Neural cell (in vitro differentiated cells): ENCODE measurements around the gene FUBP3. TPM values are rescaled to one million over a fixed set of nuclear protein-coding genes. Genes with fewer than 3 reads are reported as not detected.

ENCODE experiments used
- H2AFZ ChIP-seq: fragments of 200-600, 300-800 bp; sonication (generic), shearing (Covaris generic); 2 replicates; pipeline ENCODE4 v1.6.0; 2014; ENCODE audit warnings: low read depth, mild to moderate bottlenecking, antibody characterized with exemption, low read length, moderate library complexity
- H3F3A ChIP-seq: fragments of 200-600 bp; shearing (Covaris generic); 2 replicates; pipeline ENCODE4 v1.6.1; 2016; ENCODE audit warnings: mild to moderate bottlenecking, moderate library complexity, mixed read lengths, antibody characterized with exemption, low read length; ENCODE audit not compliant: insufficient read depth, poor library complexity, severe bottlenecking
- H3K27ac ChIP-seq: fragments of 200-600, 300-800 bp; sonication (generic), shearing (Covaris generic); 2 replicates; pipeline ENCODE4 v1.5.1; 2014; ENCODE audit warnings: mild to moderate bottlenecking, low read length, moderate library complexity
- H3K27me3 ChIP-seq: fragments of 300-800, 200-600 bp; sonication (generic), shearing (Covaris generic); 2 replicates; pipeline ENCODE4 v1.6.0; 2014; ENCODE audit warnings: mild to moderate bottlenecking, low read depth, low read length, moderate library complexity; ENCODE audit not compliant: insufficient read depth
- H3K36me3 ChIP-seq: fragments of 300-800, 200-600 bp; sonication (generic), shearing (Covaris generic); 2 replicates; pipeline ENCODE4 v1.5.1; 2014; ENCODE audit warnings: mild to moderate bottlenecking, antibody characterized with exemption, low read length, moderate library complexity; ENCODE audit not compliant: insufficient read depth
- H3K4me2 ChIP-seq: fragments of 300-800, 200-600 bp; sonication (generic), shearing (Covaris generic); 2 replicates; pipeline ENCODE4 v1.6.0; 2014; ENCODE audit warnings: mild to moderate bottlenecking, low read length
- H3K4me3 ChIP-seq: fragments of 300-800, 200-600 bp; sonication (generic), shearing (Covaris generic); 2 replicates; pipeline ENCODE4 v1.5.1; 2014; ENCODE audit warnings: mild to moderate bottlenecking, low read length, moderate library complexity
- H3K79me2 ChIP-seq: fragments of 200-600 bp; shearing (Covaris generic); replicated peaks from 2 replicates; pipeline ENCODE4 v1.6.0; 2014; ENCODE audit warnings: mild to moderate bottlenecking, low read length, moderate library complexity; ENCODE audit not compliant: insufficient read depth
- H3K9ac ChIP-seq: fragments of 300-800, 200-600 bp; sonication (generic), shearing (Covaris generic); 2 replicates; pipeline ENCODE4 v1.6.1; 2016; ENCODE audit warnings: mild to moderate bottlenecking, low read length, mixed read lengths
- H3K9me2 ChIP-seq: fragments of 200-600 bp; shearing (Covaris generic); 2 replicates; pipeline ENCODE4 v1.6.1; 2016; ENCODE audit warnings: mild to moderate bottlenecking, low read length, mixed read lengths; ENCODE audit not compliant: insufficient read depth
- H3K9me3 ChIP-seq: fragments of 200-600, 300-800 bp; sonication (generic), shearing (Covaris generic); 2 replicates; pipeline ENCODE4 v1.6.1; 2016; ENCODE audit warnings: mild to moderate bottlenecking, mixed run types, low read length, moderate library complexity, mixed read lengths
- H4K20me1 ChIP-seq: fragments of 200-600 bp; shearing (Covaris generic); 2 replicates; pipeline ENCODE4 v1.6.1; 2016; ENCODE audit warnings: mild to moderate bottlenecking, mixed run types; ENCODE audit not compliant: insufficient read depth
- EP300 ChIP-seq: fragments of 450-650 bp; conservative IDR thresholded peaks from 2 replicates; pipeline ENCODE4 v1.6.1; 2014; ENCODE audit warnings: antibody characterized with exemption, mild to moderate bottlenecking, moderate library complexity; ENCODE audit not compliant: poor library complexity, severe bottlenecking
- EZH2 ChIP-seq: fragments of 200-600, 300-800 bp; shearing (Covaris generic), sonication (generic); IDR thresholded peaks from 2 replicates; pipeline ENCODE4 v1.6.1; 2014; ENCODE audit warnings: antibody characterized with exemption, low read length, borderline replicate concordance, mild to moderate bottlenecking; ENCODE audit not compliant: insufficient read depth, poor library complexity, severe bottlenecking
- MXI1 ChIP-seq: fragments of 450-650 bp; conservative IDR thresholded peaks from 2 replicates; pipeline ENCODE4 v1.6.1; 2014; ENCODE audit warnings: antibody characterized with exemption, mild to moderate bottlenecking; ENCODE audit not compliant: poor library complexity, severe bottlenecking
- POLR2AphosphoS5 ChIP-seq: IDR thresholded peaks from 2 replicates; pipeline ENCODE4 v1.6.1; 2012
- RAD21 ChIP-seq: fragments of 450-650 bp; conservative IDR thresholded peaks from 2 replicates; pipeline ENCODE4 v1.6.1; 2014; ENCODE audit warnings: antibody characterized with exemption, mild to moderate bottlenecking, moderate library complexity
- SMC3 ChIP-seq: fragments of 450-650 bp; conservative IDR thresholded peaks from 2 replicates; pipeline ENCODE4 v1.6.1; 2014; ENCODE audit warnings: antibody characterized with exemption, mild to moderate bottlenecking, moderate library complexity; ENCODE audit not compliant: poor library complexity
- TAF1 ChIP-seq: IDR thresholded peaks from 2 replicates; pipeline ENCODE4 v1.6.1; 2012; ENCODE audit warnings: low read depth
- polyA plus RNA-seq: library from polyadenylated mRNA; depleted of rRNA; stranded (reverse); fragments of >200 nt; gene quantifications from 2 replicates; pipeline ENCODE4 v1.2.3, GENCODE V29; 2014
- TF ChIP-seq, protein P1 (sequence below): IDR thresholded peaks from 2 replicates; pipeline ENCODE4 v1.6.1; 2012; ENCODE audit warnings: borderline replicate concordance
- TF ChIP-seq, protein P2 (sequence below): fragments of 450-650 bp; IDR thresholded peaks from 2 replicates; pipeline ENCODE4 v1.5.1; 2014; ENCODE audit warnings: antibody characterized with exemption, mild to moderate bottlenecking, moderate library complexity; ENCODE audit not compliant: poor library complexity, severe bottlenecking

FUBP3 gene
- polyA plus RNA-seq, 1 donor from 2014 or later: 70.5 TPM

DNA sequence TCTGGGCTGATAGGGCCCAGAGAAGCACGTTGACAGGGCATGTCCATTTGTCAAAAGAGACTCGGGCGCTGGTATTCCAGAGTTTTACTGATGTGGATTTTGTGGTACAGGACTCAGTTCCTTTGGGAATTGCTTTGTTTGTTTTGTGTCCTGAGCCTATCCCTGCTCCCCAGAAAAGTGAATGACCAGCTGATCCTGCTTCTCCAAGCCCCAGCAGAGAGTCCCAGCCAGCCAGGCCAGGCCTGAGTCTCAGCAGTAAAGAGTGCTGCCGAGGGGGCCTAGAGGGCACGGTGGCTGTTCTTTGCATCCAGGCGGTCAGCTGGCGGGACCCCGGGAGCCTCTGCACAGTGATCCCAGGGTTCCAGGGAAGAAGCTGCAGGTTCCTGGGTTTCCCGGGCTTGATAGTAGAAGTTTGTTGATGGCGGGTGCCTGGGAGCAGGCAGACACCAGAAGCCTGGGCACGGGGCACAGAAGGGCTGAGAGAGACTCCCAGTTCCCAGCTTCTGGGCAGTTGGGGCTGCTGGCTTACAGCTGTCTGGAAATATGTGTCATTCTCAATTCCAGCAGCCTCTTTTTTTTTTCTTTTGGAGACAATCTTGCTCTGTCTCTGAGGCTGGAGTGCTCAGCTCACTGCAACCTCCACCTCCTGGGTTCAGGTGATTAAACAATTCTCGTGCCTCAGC is 93.7 kb downstream of the FUBP3 start:
- peaks cover 3% of the 10 kb centered on the region for H3K27me3 ChIP-seq
- no peak overlapping the region for H3K9ac ChIP-seq
- H3K27ac ChIP-seq: no peak overlapping the region

DNA sequence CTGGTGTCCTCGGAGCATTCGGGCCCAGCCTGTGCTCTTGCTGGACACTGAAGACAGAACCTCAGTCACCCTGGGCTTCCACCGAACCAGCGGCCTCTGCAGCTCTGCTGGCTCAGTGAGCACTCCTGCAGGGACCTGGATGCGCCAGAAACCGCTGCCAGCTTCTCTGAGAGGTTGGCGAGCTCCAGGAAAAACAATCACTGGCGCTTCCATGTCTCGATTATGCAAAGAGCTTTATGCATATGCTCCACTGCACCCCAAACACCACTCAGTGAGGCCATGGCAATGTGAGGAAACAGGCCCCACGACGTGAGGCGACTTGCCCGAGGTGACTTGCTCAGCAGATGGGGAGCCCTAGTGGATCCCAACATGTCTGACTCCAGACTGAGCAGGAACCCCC is 96.0 kb downstream of the FUBP3 start:
- Histone ChIP-seq H3K9me2 (no peaks in the 10 kb centered on the region), H3K79me2 (no peaks in the 10 kb centered on the region), H3K36me3 (no peaks in the 10 kb centered on the region), H3K27ac (no peak overlapping the region), H3K9ac (no peak overlapping the region), H3F3A (no peaks in the 10 kb centered on the region), H3K9me3 (no peaks in the 10 kb centered on the region), H3K4me3 (no peak overlapping the region), H4K20me1 (no peaks in the 10 kb centered on the region), H2AFZ (no peak overlapping the region), H3K4me2 (no peak overlapping the region), H3K27me3 (no peaks in the 10 kb centered on the region)
- TF ChIP-seq POLR2AphosphoS5: no peak
- no peak for TF ChIP-seq RAD21
- TF ChIP-seq EZH2: no peak
- TF ChIP-seq, protein P1, sequence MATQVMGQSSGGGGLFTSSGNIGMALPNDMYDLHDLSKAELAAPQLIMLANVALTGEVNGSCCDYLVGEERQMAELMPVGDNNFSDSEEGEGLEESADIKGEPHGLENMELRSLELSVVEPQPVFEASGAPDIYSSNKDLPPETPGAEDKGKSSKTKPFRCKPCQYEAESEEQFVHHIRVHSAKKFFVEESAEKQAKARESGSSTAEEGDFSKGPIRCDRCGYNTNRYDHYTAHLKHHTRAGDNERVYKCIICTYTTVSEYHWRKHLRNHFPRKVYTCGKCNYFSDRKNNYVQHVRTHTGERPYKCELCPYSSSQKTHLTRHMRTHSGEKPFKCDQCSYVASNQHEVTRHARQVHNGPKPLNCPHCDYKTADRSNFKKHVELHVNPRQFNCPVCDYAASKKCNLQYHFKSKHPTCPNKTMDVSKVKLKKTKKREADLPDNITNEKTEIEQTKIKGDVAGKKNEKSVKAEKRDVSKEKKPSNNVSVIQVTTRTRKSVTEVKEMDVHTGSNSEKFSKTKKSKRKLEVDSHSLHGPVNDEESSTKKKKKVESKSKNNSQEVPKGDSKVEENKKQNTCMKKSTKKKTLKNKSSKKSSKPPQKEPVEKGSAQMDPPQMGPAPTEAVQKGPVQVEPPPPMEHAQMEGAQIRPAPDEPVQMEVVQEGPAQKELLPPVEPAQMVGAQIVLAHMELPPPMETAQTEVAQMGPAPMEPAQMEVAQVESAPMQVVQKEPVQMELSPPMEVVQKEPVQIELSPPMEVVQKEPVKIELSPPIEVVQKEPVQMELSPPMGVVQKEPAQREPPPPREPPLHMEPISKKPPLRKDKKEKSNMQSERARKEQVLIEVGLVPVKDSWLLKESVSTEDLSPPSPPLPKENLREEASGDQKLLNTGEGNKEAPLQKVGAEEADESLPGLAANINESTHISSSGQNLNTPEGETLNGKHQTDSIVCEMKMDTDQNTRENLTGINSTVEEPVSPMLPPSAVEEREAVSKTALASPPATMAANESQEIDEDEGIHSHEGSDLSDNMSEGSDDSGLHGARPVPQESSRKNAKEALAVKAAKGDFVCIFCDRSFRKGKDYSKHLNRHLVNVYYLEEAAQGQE: no peak
- TF ChIP-seq SMC3: no peak
- no peak for TF ChIP-seq MXI1
- no peak for TF ChIP-seq EP300
- TF ChIP-seq TAF1: no peak
- TF ChIP-seq, protein P2, sequence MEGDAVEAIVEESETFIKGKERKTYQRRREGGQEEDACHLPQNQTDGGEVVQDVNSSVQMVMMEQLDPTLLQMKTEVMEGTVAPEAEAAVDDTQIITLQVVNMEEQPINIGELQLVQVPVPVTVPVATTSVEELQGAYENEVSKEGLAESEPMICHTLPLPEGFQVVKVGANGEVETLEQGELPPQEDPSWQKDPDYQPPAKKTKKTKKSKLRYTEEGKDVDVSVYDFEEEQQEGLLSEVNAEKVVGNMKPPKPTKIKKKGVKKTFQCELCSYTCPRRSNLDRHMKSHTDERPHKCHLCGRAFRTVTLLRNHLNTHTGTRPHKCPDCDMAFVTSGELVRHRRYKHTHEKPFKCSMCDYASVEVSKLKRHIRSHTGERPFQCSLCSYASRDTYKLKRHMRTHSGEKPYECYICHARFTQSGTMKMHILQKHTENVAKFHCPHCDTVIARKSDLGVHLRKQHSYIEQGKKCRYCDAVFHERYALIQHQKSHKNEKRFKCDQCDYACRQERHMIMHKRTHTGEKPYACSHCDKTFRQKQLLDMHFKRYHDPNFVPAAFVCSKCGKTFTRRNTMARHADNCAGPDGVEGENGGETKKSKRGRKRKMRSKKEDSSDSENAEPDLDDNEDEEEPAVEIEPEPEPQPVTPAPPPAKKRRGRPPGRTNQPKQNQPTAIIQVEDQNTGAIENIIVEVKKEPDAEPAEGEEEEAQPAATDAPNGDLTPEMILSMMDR: no peak

More for the DNA sequence above, 93.7 kb downstream of the FUBP3 start:
- Histone ChIP-seq H4K20me1 (no peaks in the 10 kb centered on the region), H3K4me3 (no peak overlapping the region), H2AFZ (no peak overlapping the region), H3K9me2 (no peaks in the 10 kb centered on the region), H3K36me3 (no peaks in the 10 kb centered on the region), H3F3A (no peaks in the 10 kb centered on the region), H3K4me2 (no peak overlapping the region), H3K79me2 (no peaks in the 10 kb centered on the region), H3K9me3 (no peaks in the 10 kb centered on the region)
- TF ChIP-seq EZH2 (no peak), SMC3 (no peak), TAF1 (no peak), RAD21 (no peak)
- TF ChIP-seq, protein P1: no peak
- TF ChIP-seq, protein P2: no peak
